Fibroblast of pulmonary artery (primary cell): Measurements from ENCODE around the gene LAMA5.

Source experiments
- DNase-seq: peaks from one replicate; pipeline ENCODE4 v3.0.0-alpha.2; 2010; ENCODE audit warnings: low read depth
- H3K4me3 ChIP-seq: replicated peaks from 2 replicates; pipeline ENCODE4 v1.5.1; 2011; ENCODE audit warnings: low read depth, mild to moderate bottlenecking, control low read depth, low read length, moderate library complexity
- CTCF ChIP-seq: IDR thresholded peaks from 2 replicates; pipeline ENCODE4 v1.5.1; 2011; ENCODE audit warnings: mild to moderate bottlenecking, control low read depth, low read length, inconsistent platforms; ENCODE audit errors: missing control alignments

Gene LAMA5

GRCh38 chr20:62366370-62367135, 559 bp downstream of the LAMA5 start:
- DNase-seq: no peak
- TF ChIP-seq CTCF: no peak
- H3K4me3 ChIP-seq: peak overlapping the region; percentile 64

GRCh38 chr20:62365814-62366369, 1.2 kb downstream of the LAMA5 start:
- no peak for TF ChIP-seq CTCF
- peak overlapping the region; percentile 64 for H3K4me3 ChIP-seq
- DNase-seq: no peak

- no peak for TF ChIP-seq CTCF
- no peak for DNase-seq
- H3K4me3 ChIP-seq: peak overlapping the region; percentile 64
Observed at GRCh38 chr20:62364911-62365736, 2.0 kb downstream of the LAMA5 start.

GRCh38 chr20:62363920-62364851, 2.9 kb downstream of the LAMA5 start:
- no peak for TF ChIP-seq CTCF
- peak overlapping the region; percentile 19 for H3K4me3 ChIP-seq
- peak; percentile 68 for DNase-seq

GRCh38 chr20:62362991-62363919, 3.9 kb downstream of the LAMA5 start:
- TF ChIP-seq CTCF: no peak
- DNase-seq: no peak
- no peak overlapping the region for H3K4me3 ChIP-seq

- TF ChIP-seq CTCF: no peak
- no peak for DNase-seq
- no peak overlapping the region for H3K4me3 ChIP-seq
Observed at GRCh38 chr20:62362590-62362940, 4.5 kb downstream of the LAMA5 start.
